DND-41 (cell line): Measurements from ENCODE around the gene SEC22C.

Experiments used
- CTCF ChIP-seq: IDR thresholded peaks from 2 replicates; pipeline ENCODE4 v1.5.1; 2012; ENCODE audit warnings: borderline replicate concordance, low read length, moderate library complexity, mild to moderate bottlenecking; ENCODE audit not compliant: poor library complexity, severe bottlenecking; ENCODE audit errors: extremely low read depth
- EZH2 ChIP-seq: IDR thresholded peaks from 3 replicates; pipeline ENCODE4 v1.6.1; 2012; ENCODE audit warnings: borderline replicate concordance, low read depth, mild to moderate bottlenecking, moderate library complexity, low read length, inconsistent platforms; ENCODE audit not compliant: severe bottlenecking

- TF ChIP-seq CTCF (no peak), EZH2 (no peak)
These were observed 35.0 kb downstream of the SEC22C start for GRCh38 chr3:42546691-42547213.
